DND-41 (cell line): ENCODE measurements around the gene TBC1D5.
"Not testable (repeated sequence)": the region's sequence is repeated elsewhere in the genome, so short reads cannot be mapped to it uniquely, and the experiment has no call there.

Experiments
- ATAC-seq: fragments of 200-7000 bp; cut with Tn5 transposase; 3 replicates; pipeline ENCODE4 v1.9.1; 2021; ENCODE audit warnings: low read depth; ENCODE audit not compliant: insufficient read depth
- DNase-seq: peaks from one replicate; pipeline ENCODE4 v3.0.0-alpha.2; 2020
- H2AFZ ChIP-seq: 2 replicates; pipeline ENCODE4 v1.6.0; 2012; ENCODE audit warnings: low read depth, low read length
- H3K27ac ChIP-seq: 2 replicates; pipeline ENCODE4 v1.5.1; 2012; ENCODE audit warnings: low read length, inconsistent platforms
- H3K27me3 ChIP-seq: fragments of 200-600 bp; sonication (generic); 2 replicates; pipeline ENCODE4 v1.6.0; 2012; ENCODE audit warnings: low read length, mild to moderate bottlenecking, inconsistent platforms; ENCODE audit not compliant: insufficient read depth, poor library complexity
- H3K36me3 ChIP-seq: 2 replicates; pipeline ENCODE4 v1.5.1; 2012; ENCODE audit warnings: low read length, inconsistent platforms; ENCODE audit not compliant: insufficient read depth
- H3K4me1 ChIP-seq: 2 replicates; pipeline ENCODE4 v1.5.1; 2012; ENCODE audit warnings: mild to moderate bottlenecking, low read length; ENCODE audit not compliant: insufficient read depth
- H3K4me2 ChIP-seq: 2 replicates; pipeline ENCODE4 v1.6.0; 2012; ENCODE audit warnings: mild to moderate bottlenecking, moderate library complexity, low read length, inconsistent platforms; ENCODE audit not compliant: insufficient read depth
- H3K4me3 ChIP-seq, 2 experiments: fragments of 200-600 bp in 1 of 2; shearing (Covaris generic) in 1 of 2; 2 replicates each; pipeline ENCODE4 v1.5.1; 2012 to 2016; ENCODE audit warnings: inconsistent platforms in 2 of 2, low read length in 2 of 2, mild to moderate bottlenecking in 2 of 2, low read depth in 1 of 2, moderate library complexity in 1 of 2
- H3K79me2 ChIP-seq: 2 replicates; pipeline ENCODE4 v1.6.0; 2012; ENCODE audit warnings: low read length, inconsistent platforms; ENCODE audit not compliant: insufficient read depth
- H3K9ac ChIP-seq: 2 replicates; pipeline ENCODE4 v1.6.0; 2012; ENCODE audit warnings: low read depth, mild to moderate bottlenecking, inconsistent platforms, low read length, moderate library complexity
- H3K9me3 ChIP-seq: 2 replicates; pipeline ENCODE4 v1.5.1; 2012; ENCODE audit warnings: low read length, moderate library complexity, mild to moderate bottlenecking, inconsistent platforms; ENCODE audit not compliant: insufficient read depth, severe bottlenecking
- H4K20me1 ChIP-seq: 2 replicates; pipeline ENCODE4 v1.6.0; 2012; ENCODE audit warnings: low read length; ENCODE audit not compliant: insufficient read depth
- EZH2 ChIP-seq: IDR thresholded peaks from 3 replicates; pipeline ENCODE4 v1.6.1; 2012; ENCODE audit warnings: borderline replicate concordance, low read depth, mild to moderate bottlenecking, moderate library complexity, low read length, inconsistent platforms; ENCODE audit not compliant: severe bottlenecking
- TF ChIP-seq, protein P1 (sequence below): IDR thresholded peaks from 2 replicates; pipeline ENCODE4 v1.5.1; 2012; ENCODE audit warnings: borderline replicate concordance, low read length, moderate library complexity, mild to moderate bottlenecking; ENCODE audit not compliant: poor library complexity, severe bottlenecking; ENCODE audit errors: extremely low read depth

The TBC1D5 gene

GRCh38 chr3:17535274-17535673 lies 207.2 kb downstream of the TBC1D5 start:
- no peak for TF ChIP-seq EZH2
- TF ChIP-seq, protein P1, sequence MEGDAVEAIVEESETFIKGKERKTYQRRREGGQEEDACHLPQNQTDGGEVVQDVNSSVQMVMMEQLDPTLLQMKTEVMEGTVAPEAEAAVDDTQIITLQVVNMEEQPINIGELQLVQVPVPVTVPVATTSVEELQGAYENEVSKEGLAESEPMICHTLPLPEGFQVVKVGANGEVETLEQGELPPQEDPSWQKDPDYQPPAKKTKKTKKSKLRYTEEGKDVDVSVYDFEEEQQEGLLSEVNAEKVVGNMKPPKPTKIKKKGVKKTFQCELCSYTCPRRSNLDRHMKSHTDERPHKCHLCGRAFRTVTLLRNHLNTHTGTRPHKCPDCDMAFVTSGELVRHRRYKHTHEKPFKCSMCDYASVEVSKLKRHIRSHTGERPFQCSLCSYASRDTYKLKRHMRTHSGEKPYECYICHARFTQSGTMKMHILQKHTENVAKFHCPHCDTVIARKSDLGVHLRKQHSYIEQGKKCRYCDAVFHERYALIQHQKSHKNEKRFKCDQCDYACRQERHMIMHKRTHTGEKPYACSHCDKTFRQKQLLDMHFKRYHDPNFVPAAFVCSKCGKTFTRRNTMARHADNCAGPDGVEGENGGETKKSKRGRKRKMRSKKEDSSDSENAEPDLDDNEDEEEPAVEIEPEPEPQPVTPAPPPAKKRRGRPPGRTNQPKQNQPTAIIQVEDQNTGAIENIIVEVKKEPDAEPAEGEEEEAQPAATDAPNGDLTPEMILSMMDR, result no peak
- Histone ChIP-seq H3K9me3 (no peaks in the 10 kb centered on the region), H3K4me1 (no peaks in the 10 kb centered on the region), H3K9ac (no peak overlapping the region), H3K4me3 (no peak overlapping the region), H3K27me3 (no peaks in the 10 kb centered on the region), H3K36me3 (no peaks in the 10 kb centered on the region), H2AFZ (no peak overlapping the region), H3K27ac (no peak overlapping the region), H4K20me1 (no peaks in the 10 kb centered on the region), H3K4me2 (no peak overlapping the region), H3K79me2 (peaks cover 2% of the 10 kb centered on the region)
- no peak for ATAC-seq
- no peak for DNase-seq

DNA sequence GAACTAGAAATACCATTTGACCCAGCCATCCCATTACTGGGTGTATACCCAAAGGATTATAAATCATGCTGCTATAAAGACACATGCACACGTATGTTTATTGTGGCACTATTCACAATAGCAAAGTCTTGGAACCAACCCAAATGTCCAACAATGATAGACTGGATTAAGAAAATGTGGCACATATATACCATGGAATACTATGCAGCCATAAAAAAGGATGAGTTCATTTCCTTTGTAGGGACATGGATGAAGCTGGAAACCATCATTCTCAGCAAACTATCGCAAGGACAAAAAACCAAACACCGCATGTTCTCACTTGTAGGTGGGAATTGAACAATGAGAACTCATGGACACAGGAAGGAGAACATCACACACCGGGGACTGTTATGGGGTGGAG lies 210.0 kb downstream of the TBC1D5 start:
- H3K9me3 ChIP-seq, H4K20me1 ChIP-seq, H3K4me1 ChIP-seq, H3K79me2 ChIP-seq, H3K27me3 ChIP-seq, H3K4me2 ChIP-seq, H3K4me3 ChIP-seq, DNase-seq, H3K36me3 ChIP-seq, H2AFZ ChIP-seq, H3K9ac ChIP-seq, H3K27ac ChIP-seq, ATAC-seq: not testable (repeated sequence)

GRCh38 chr3:17529677-17530076 lies 212.8 kb downstream of the TBC1D5 start:
- Histone ChIP-seq H3K27ac (no peak overlapping the region), H3K9me3 (no peaks in the 10 kb centered on the region), H3K4me1 (no peaks in the 10 kb centered on the region), H3K79me2 (peaks cover 10% of the 10 kb centered on the region), H3K4me3 (no peak overlapping the region), H3K4me2 (no peak overlapping the region), H3K27me3 (no peaks in the 10 kb centered on the region), H3K9ac (no peak overlapping the region), H3K36me3 (no peaks in the 10 kb centered on the region), H4K20me1 (no peaks in the 10 kb centered on the region), H2AFZ (no peak overlapping the region)
- no peak for ATAC-seq
- TF ChIP-seq EZH2, result no peak
- TF ChIP-seq, protein P1, result no peak
- no peak for DNase-seq

- Histone ChIP-seq H3K4me2 (no peak overlapping the region), H3K4me1 (no peaks in the 10 kb centered on the region), H3K9me3 (no peaks in the 10 kb centered on the region), H3K27me3 (no peaks in the 10 kb centered on the region), H3K79me2 (peaks cover 7% of the 10 kb centered on the region; the same call in 1 of the 2 replicates), H3K4me3 (no peak overlapping the region), H3K9ac (no peak overlapping the region), H3K36me3 (no peaks in the 10 kb centered on the region), H4K20me1 (no peaks in the 10 kb centered on the region; the same call in 1 of the 2 replicates), H3K27ac (no peak overlapping the region), H2AFZ (no peak overlapping the region)
- no peak for TF ChIP-seq EZH2
- TF ChIP-seq, protein P1, result no peak
- DNase-seq (no peak), ATAC-seq (no peak)
Measured at GRCh38 chr3:17518189-17519059, 224.0 kb downstream of the TBC1D5 start.
